ES-I3 (cell line): ENCODE measurements around the gene RPL3.
A peak's percentile ranks its signal among the peaks of the same experiment; 100 is the strongest.
"Not testable (repeated sequence)": the region's sequence is repeated elsewhere in the genome, so short reads cannot be mapped to it uniquely, and the experiment has no call there.

ENCODE experiments used
- H3K36me3 ChIP-seq: 2 replicates; pipeline ENCODE4 v1.6.1; 2013; ENCODE audit warnings: mild to moderate bottlenecking, low read length, control low read depth, moderate library complexity; ENCODE audit not compliant: insufficient read depth
- H3K4me1 ChIP-seq: 2 replicates; pipeline ENCODE4 v1.6.1; 2013; ENCODE audit warnings: mild to moderate bottlenecking, control low read depth, low read length; ENCODE audit not compliant: insufficient read depth
- H3K9ac ChIP-seq: 2 replicates; pipeline ENCODE4 v1.6.1; 2013; ENCODE audit warnings: low read depth, mild to moderate bottlenecking, low read length, moderate library complexity
- H3K9me3 ChIP-seq: 2 replicates; pipeline ENCODE4 v1.6.1; 2013; ENCODE audit warnings: mild to moderate bottlenecking, low read length, moderate library complexity; ENCODE audit not compliant: control insufficient read depth, insufficient read depth

RPL3 gene

DNA sequence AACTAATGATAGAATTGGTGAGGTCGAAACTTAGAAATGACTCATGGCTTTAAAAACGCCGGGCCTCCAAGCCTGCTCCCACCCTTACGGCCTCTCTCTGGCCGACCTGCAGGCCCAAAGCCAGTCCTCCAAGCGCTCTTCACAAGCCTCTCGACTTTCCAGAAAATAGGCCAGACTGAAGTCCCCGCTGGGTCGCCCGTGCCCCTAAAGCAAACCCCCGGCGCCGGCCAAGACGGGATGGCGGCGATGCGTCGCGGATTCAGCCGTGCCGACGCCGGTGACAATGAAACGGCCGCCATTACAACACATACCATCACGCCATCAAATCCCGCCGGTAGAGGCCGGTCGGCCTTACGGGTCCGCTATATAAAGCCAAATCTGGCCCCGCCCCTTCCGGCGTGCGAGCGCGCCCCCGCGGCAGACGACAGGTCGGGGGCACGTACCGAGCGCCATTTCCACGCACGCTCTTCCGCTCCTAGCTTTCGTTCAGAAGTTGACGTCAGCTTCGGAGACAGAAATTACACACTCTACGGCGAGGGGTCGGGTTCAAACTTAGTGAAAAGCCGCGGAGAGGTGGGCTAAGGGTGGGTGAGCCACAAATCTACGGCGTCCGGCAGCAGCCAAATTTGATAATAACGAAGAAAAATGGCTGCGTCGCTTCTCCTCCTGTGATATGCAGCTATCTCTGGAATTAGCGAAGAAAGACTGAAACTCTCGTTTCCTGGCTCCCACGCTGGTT, at the start of gene RPL3:
RPL3 (minus strand) TSS at position 340 of the 739 bp plus-strand sequence; CDS start at position 314, 26 bp downstream.
- no peaks in the 10 kb centered on the region for H3K9me3 ChIP-seq
- H3K9ac ChIP-seq = peak within 1 kb of the TSS; percentile 96
- peaks cover 17% of the 10 kb centered on the region; the same call in 1 of the 2 replicates for H3K4me1 ChIP-seq
- H3K36me3 ChIP-seq = peaks cover 44% of the 10 kb centered on the region

GRCh38 chr22:39369186-39369585, 49.8 kb upstream of the RPL3 start:
- Histone ChIP-seq H3K9me3 (no peaks in the 10 kb centered on the region; the same call in 1 of the 2 replicates), H3K4me1 (peaks cover 5% of the 10 kb centered on the region; the same call in 1 of the 2 replicates), H3K36me3 (no peaks in the 10 kb centered on the region), H3K9ac (no peak overlapping the region)

- H3K9ac ChIP-seq = no peak overlapping the region
- peaks cover 4% of the 10 kb centered on the region for H3K4me1 ChIP-seq
- no peaks in the 10 kb centered on the region for H3K36me3 ChIP-seq
- H3K9me3 ChIP-seq = no peaks in the 10 kb centered on the region; the same call in 1 of the 2 replicates
Measured at GRCh38 chr22:39368461-39368911, 49.1 kb upstream of the RPL3 start.

DNA sequence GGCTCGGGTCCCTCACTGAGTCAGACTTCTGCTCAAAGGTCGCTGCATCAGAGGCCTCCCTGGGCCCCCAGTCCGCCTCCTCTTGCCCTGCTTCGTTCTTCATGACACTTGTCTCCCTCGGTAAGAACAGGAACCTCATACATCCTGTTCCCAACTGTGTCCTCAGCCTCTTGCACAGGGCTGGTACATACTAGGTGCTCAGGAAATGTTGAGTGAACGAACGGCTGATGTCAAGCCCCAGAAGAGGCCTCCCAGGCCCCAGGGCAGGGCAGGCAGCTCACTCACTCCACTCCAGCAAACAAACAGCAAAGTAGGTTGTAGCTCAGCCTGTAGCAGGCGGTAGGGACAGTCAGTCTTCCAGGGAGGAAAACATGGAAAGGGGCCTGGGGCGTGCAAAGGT, 47.6 kb upstream of the RPL3 start:
- Histone ChIP-seq H3K36me3 (no peaks in the 10 kb centered on the region), H3K4me1 (peaks cover 16% of the 10 kb centered on the region), H3K9ac (no peak overlapping the region), H3K9me3 (no peaks in the 10 kb centered on the region; the same call in 1 of the 2 replicates)

GRCh38 chr22:39365492-39365780, 46.0 kb upstream of the RPL3 start:
- Histone ChIP-seq H3K9me3 (no peaks in the 10 kb centered on the region), H3K9ac (no peak overlapping the region), H3K36me3 (no peaks in the 10 kb centered on the region), H3K4me1 (peaks cover 30% of the 10 kb centered on the region)

GRCh38 chr22:39364714-39365491, 45.5 kb upstream of the RPL3 start:
- peaks cover 35% of the 10 kb centered on the region for H3K4me1 ChIP-seq
- no peaks in the 10 kb centered on the region for H3K9me3 ChIP-seq
- no peaks in the 10 kb centered on the region for H3K36me3 ChIP-seq
- no peak overlapping the region for H3K9ac ChIP-seq

GRCh38 chr22:39363751-39364515, 44.5 kb upstream of the RPL3 start:
- H3K36me3 ChIP-seq = no peaks in the 10 kb centered on the region
- H3K9me3 ChIP-seq = no peaks in the 10 kb centered on the region
- H3K4me1 ChIP-seq = peaks cover 37% of the 10 kb centered on the region
- no peak overlapping the region for H3K9ac ChIP-seq

GRCh38 chr22:39362932-39363331, 43.5 kb upstream of the RPL3 start:
- peaks cover 37% of the 10 kb centered on the region for H3K4me1 ChIP-seq
- no peaks in the 10 kb centered on the region for H3K9me3 ChIP-seq
- no peaks in the 10 kb centered on the region for H3K36me3 ChIP-seq
- H3K9ac ChIP-seq = no peak overlapping the region

DNA sequence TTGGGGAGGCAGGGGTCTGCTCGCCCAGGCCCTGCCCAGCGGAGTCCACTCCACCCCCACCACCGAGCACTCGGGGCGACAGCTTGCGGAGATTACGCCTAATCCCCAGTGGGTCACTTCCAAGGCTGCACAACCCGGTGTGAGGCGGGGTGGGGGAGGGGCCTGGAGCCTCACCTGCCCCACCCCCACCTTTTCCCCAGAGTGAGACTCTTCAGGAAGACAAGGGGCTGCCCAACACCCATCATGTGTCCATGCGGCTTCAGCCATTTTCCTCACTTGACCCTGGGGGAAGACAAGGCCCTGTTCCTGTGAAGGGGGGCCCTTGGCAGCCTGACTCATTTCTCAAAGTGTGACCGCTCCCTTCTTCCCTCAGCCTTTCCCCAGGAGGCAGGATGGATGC, 42.8 kb upstream of the RPL3 start:
- no peak overlapping the region for H3K9ac ChIP-seq
- H3K4me1 ChIP-seq = peaks cover 37% of the 10 kb centered on the region
- no peaks in the 10 kb centered on the region for H3K9me3 ChIP-seq
- no peaks in the 10 kb centered on the region for H3K36me3 ChIP-seq

DNA sequence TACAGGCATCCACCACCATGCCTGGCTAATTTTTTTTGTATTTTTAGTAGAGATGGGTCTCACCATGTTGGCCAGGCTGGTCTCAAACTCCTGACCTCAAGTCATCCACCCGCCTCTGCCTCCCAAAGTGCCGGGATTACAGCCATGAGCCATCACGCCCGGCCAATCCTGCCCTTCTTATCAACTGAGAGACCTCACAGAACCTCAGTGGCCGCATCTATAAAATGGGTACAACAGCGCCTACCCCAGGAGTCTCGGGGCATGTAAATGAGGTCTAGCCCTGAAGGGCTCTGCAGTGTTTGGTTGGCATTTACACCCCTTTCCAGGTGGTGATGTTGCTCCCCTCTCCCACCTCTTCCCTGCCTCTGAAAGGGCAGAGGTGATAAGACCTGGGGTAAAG, 42.1 kb upstream of the RPL3 start:
- Histone ChIP-seq H3K4me1 (peaks cover 37% of the 10 kb centered on the region), H3K9me3 (no peaks in the 10 kb centered on the region), H3K36me3 (no peaks in the 10 kb centered on the region), H3K9ac (no peak overlapping the region)

GRCh38 chr22:39360674-39361413, 41.4 kb upstream of the RPL3 start:
- Histone ChIP-seq H3K9me3 (no peaks in the 10 kb centered on the region), H3K4me1 (peaks cover 37% of the 10 kb centered on the region), H3K36me3 (no peaks in the 10 kb centered on the region), H3K9ac (no peak overlapping the region)

GRCh38 chr22:39360242-39360641, 40.8 kb upstream of the RPL3 start:
- Histone ChIP-seq H3K9ac (no peak overlapping the region), H3K9me3 (no peaks in the 10 kb centered on the region), H3K4me1 (peaks cover 37% of the 10 kb centered on the region), H3K36me3 (no peaks in the 10 kb centered on the region)

- H3K9ac ChIP-seq = no peak overlapping the region
- H3K36me3 ChIP-seq = no peaks in the 10 kb centered on the region
- peaks cover 37% of the 10 kb centered on the region for H3K4me1 ChIP-seq
Measured at GRCh38 chr22:39359659-39360195, 40.3 kb upstream of the RPL3 start.

DNA sequence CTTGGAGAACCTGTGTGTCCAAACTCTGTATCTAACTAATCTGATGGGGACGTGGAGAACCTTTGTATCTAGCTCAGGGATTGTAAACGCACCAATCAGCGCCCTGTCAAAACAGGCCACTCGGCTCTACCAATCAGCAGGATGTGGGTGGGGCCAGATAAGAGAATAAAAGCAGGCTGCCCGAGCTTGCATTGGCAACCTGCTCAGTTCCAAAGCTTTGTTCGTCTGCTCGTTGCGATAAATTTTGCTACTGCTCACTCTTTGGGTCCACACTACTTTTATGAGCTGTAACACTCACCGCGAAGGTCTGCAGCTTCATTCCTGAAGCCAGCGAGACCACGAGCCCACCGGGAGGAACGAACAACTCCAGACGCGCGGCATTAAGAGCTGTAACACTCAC, 38.8 kb upstream of the RPL3 start:
- not testable (repeated sequence) for H3K9ac ChIP-seq, H3K36me3 ChIP-seq, H3K9me3 ChIP-seq
- peaks cover 30% of the 10 kb centered on the region for H3K4me1 ChIP-seq

More at GRCh38 chr22:39359659-39360195, 40.3 kb upstream of the RPL3 start:
- H3K9me3 ChIP-seq = no peaks in the 10 kb centered on the region
